GM06990 (cell line): ENCODE measurements around the gene MOGAT3.
"Not testable (repeated sequence)": the region's sequence is repeated elsewhere in the genome, so short reads cannot be mapped to it uniquely, and the experiment has no call there.

ENCODE experiments used
- DNase-seq: peaks from one replicate; pipeline ENCODE4 v3.0.0-alpha.2; 2011; ENCODE audit not compliant: insufficient read length; ENCODE audit errors: extremely low read depth
- H3K27me3 ChIP-seq: replicated peaks from 2 replicates; pipeline ENCODE4 v1.6.0; 2011; ENCODE audit warnings: low read length; ENCODE audit not compliant: control insufficient read depth, insufficient read depth
- H3K36me3 ChIP-seq: 2 replicates; pipeline ENCODE4 v1.5.1; 2011; ENCODE audit warnings: low read length; ENCODE audit not compliant: control insufficient read depth, insufficient read depth
- H3K4me3 ChIP-seq: replicated peaks from 2 replicates; pipeline ENCODE4 v1.5.1; 2011; ENCODE audit warnings: low read depth, mild to moderate bottlenecking, control low read depth, low read length
- CTCF ChIP-seq: IDR thresholded peaks from 2 replicates; pipeline ENCODE4 v1.5.1; 2011; ENCODE audit warnings: low read length, control low read depth, mild to moderate bottlenecking, inconsistent platforms; ENCODE audit not compliant: insufficient read depth, poor library complexity, severe bottlenecking

MOGAT3 gene

GRCh38 chr7:101205901-101206664 lies 5.2 kb upstream of the MOGAT3 start:
- Histone ChIP-seq H3K4me3 (no peak overlapping the region), H3K27me3 (no peaks in the 10 kb centered on the region; the same call in 1 of the 2 replicates), H3K36me3 (peaks cover 8% of the 10 kb centered on the region)
- no peak for DNase-seq
- TF ChIP-seq CTCF, result no peak

DNA sequence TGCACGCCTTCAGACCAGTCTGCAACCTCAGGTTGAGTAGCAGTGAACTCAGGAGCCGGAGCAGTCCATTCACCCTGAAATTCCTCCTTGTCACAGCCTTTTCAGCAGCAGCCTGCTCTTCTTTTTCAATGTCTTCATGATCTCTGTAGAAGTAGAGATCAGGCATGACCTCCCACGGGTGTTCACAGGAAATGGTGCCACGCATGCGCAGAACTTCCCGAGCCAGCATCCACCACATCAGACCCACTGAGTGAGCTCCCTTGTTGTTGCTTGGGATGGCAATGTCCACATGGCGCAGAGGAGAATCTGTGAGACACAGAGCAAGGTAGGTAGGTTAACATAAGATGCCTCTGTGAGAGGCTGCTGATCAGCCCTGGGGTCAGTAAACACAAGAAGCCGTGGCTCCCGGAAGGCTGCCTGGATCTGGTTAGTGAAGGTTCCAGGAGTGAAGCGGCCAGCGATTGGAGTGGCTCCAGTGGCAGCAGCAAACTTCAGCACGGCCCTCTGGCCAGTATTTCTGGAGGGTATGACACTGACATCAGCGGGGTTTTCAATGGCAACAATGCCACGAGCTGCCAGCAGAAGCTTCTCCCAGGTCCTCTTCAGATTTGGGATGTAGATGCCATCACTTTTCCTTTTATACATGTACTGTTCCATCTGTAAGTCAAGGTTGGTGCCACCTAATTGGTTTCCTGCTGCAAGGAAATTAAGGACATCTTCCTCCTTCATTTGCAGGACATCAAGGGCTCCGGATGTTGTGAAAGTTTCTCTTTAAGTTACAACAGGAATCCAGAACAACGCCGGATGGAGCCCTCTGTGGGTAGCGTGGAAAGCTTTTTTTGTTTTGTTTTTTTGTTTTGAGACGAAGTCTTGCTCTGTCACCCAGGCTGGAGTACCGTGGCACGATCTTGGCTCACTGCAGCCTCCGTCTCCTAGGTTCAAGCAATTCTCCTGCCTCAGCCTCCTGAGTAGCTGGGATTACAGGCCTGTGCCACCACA lies 3.2 kb upstream of the MOGAT3 start:
- not testable (repeated sequence) for H3K36me3 ChIP-seq, H3K4me3 ChIP-seq, DNase-seq, H3K27me3 ChIP-seq

DNA sequence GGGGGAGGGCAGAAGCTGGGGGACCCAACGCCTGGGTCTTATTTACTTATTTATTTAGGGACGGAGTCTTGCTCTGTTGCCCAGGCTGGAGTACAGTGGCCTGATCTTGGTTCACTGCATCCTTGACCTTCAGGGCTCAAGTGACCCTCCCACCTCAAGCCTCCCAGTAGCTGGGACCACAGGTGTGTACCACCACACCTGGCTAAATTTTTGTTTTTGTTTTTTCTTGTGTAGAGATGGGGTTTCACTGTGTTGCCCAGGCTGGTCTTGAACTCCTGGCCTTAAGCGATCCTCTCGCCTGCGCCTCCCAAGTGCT lies 1.7 kb upstream of the MOGAT3 start:
- no peaks in the 10 kb centered on the region; the same call in 1 of the 2 replicates for H3K27me3 ChIP-seq
- H3K4me3 ChIP-seq, result no peak overlapping the region
- H3K36me3 ChIP-seq, result peaks cover 3% of the 10 kb centered on the region; the same call in 1 of the 2 replicates
- no peak for TF ChIP-seq CTCF
- DNase-seq, result no peak

GRCh38 chr7:101201695-101202602 lies 1.1 kb upstream of the MOGAT3 start:
- no peaks in the 10 kb centered on the region; the same call in 1 of the 2 replicates for H3K27me3 ChIP-seq
- no peak for TF ChIP-seq CTCF
- DNase-seq, result no peak
- no peak overlapping the region for H3K4me3 ChIP-seq
- H3K36me3 ChIP-seq, result peaks cover 3% of the 10 kb centered on the region; the same call in 1 of the 2 replicates

DNA sequence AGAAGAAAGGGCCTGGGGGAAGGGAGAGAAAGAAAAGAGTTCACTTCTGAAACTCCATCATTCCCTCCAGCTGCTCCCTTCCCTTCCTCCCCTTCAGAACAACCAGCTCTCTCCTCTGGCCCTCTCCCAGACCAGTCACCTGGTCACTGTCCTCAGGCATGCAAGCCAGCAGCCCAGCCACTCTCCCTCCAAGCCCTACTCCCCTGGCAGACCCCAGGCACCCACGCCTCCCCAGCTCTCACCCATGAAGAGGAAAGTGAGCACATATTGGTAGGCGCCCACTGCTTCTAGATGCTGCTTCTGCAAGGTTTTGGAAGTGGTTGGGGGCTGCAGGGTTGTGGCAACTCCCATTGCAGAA lies 353 bp downstream of the MOGAT3 start:
- no peak for DNase-seq
- Histone ChIP-seq H3K4me3 (no peak overlapping the region), H3K27me3 (no peaks in the 10 kb centered on the region; the same call in 1 of the 2 replicates), H3K36me3 (no peaks in the 10 kb centered on the region)
- TF ChIP-seq CTCF, result no peak

GRCh38 chr7:101199522-101199921 lies 1.3 kb downstream of the MOGAT3 start:
- H3K36me3 ChIP-seq, DNase-seq, H3K27me3 ChIP-seq, H3K4me3 ChIP-seq: not testable (repeated sequence)
